ENCODE data around the gene SMPD3.

GRCh38 chr16:68399456-68399855, 48.9 kb downstream of the SMPD3 start:
- TF ChIP-seq, protein P1, sequence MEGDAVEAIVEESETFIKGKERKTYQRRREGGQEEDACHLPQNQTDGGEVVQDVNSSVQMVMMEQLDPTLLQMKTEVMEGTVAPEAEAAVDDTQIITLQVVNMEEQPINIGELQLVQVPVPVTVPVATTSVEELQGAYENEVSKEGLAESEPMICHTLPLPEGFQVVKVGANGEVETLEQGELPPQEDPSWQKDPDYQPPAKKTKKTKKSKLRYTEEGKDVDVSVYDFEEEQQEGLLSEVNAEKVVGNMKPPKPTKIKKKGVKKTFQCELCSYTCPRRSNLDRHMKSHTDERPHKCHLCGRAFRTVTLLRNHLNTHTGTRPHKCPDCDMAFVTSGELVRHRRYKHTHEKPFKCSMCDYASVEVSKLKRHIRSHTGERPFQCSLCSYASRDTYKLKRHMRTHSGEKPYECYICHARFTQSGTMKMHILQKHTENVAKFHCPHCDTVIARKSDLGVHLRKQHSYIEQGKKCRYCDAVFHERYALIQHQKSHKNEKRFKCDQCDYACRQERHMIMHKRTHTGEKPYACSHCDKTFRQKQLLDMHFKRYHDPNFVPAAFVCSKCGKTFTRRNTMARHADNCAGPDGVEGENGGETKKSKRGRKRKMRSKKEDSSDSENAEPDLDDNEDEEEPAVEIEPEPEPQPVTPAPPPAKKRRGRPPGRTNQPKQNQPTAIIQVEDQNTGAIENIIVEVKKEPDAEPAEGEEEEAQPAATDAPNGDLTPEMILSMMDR (IDR thresholded peaks at IDR 0.05): no peak
- TF ChIP-seq POLR2A (IDR thresholded peaks at IDR 0.05): no peak
